Stimulated activated CD4-positive, alpha-beta T cell treated with anti-CD3 and anti-CD28 coated beads, Interleukin-2, amount 100 ng/mL, for 24 hours (primary cell): ENCODE data around the gene APOBEC2.

Experiments used
- DNase-seq, 2 donors: peaks; one replicate each; pipeline ENCODE4 v3.0.0-alpha.2; 2020

Gene APOBEC2

GRCh38 chr6:41062056-41062455 lies 9.1 kb downstream of the APOBEC2 start:
- DNase-seq, result no peak

GRCh38 chr6:41063884-41064285 lies 10.9 kb downstream of the APOBEC2 start:
- no peak for DNase-seq

- no peak for DNase-seq
Observed at GRCh38 chr6:41064841-41065240, 11.8 kb downstream of the APOBEC2 start.

- no peak for DNase-seq
Observed at GRCh38 chr6:41065550-41066026, 12.6 kb downstream of the APOBEC2 start.

- peak; percentile 73 to 77 for DNase-seq
Observed at GRCh38 chr6:41066867-41067304, 13.9 kb downstream of the APOBEC2 start.

- peak in 1 of 2 donors; percentile 73 for DNase-seq
Observed at GRCh38 chr6:41071501-41071922, 18.5 kb downstream of the APOBEC2 start.

- DNase-seq, result peak; percentile 99 to 100
Observed at GRCh38 chr6:41071923-41072835, 19.2 kb downstream of the APOBEC2 start, which contains the start of gene OARD1. OARD1 (minus strand) TSS chr6:41072356; CDS start chr6:41071634, 722 bp downstream.

- peak in 1 of 2 donors; percentile 100 for DNase-seq
Observed at GRCh38 chr6:41072836-41073202, 19.8 kb downstream of the APOBEC2 start, which contains the start of gene NFYA. NFYA (plus strand) TSS chr6:41072974; CDS start chr6:41079090, 6,116 bp downstream.

GRCh38 chr6:41073203-41073967 lies 20.4 kb downstream of the APOBEC2 start:
- peak; percentile 81 to 86 for DNase-seq

- no peak for DNase-seq
Observed at GRCh38 chr6:41073968-41074691, 21.1 kb downstream of the APOBEC2 start.

GRCh38 chr6:41074692-41075436 lies 21.9 kb downstream of the APOBEC2 start:
- no peak for DNase-seq

GRCh38 chr6:41075651-41076626 lies 22.9 kb downstream of the APOBEC2 start:
- DNase-seq, result no peak

- DNase-seq, result no peak
Observed at GRCh38 chr6:41077536-41077935, 24.5 kb downstream of the APOBEC2 start.

- no peak for DNase-seq
Observed at GRCh38 chr6:41078101-41078500, 25.1 kb downstream of the APOBEC2 start.

GRCh38 chr6:41079080-41079479 lies 26.1 kb downstream of the APOBEC2 start:
- DNase-seq, result no peak

GRCh38 chr6:41080621-41081020 lies 27.6 kb downstream of the APOBEC2 start:
- DNase-seq, result no peak

- DNase-seq, result no peak
Observed at GRCh38 chr6:41083072-41083471, 30.1 kb downstream of the APOBEC2 start.

- DNase-seq, result no peak
Observed at GRCh38 chr6:41085182-41085581, 32.2 kb downstream of the APOBEC2 start.

- DNase-seq, result no peak
Observed at GRCh38 chr6:41088451-41088850, 35.4 kb downstream of the APOBEC2 start.
